ENCODE data around the gene ANO1. TPM values are rescaled to one million over a fixed set of nuclear protein-coding genes. Genes with fewer than 3 reads are reported as not detected.

The ANO1 gene
- total RNA-seq, 1 donor from 2014 or later: 1.2 TPM

DNA sequence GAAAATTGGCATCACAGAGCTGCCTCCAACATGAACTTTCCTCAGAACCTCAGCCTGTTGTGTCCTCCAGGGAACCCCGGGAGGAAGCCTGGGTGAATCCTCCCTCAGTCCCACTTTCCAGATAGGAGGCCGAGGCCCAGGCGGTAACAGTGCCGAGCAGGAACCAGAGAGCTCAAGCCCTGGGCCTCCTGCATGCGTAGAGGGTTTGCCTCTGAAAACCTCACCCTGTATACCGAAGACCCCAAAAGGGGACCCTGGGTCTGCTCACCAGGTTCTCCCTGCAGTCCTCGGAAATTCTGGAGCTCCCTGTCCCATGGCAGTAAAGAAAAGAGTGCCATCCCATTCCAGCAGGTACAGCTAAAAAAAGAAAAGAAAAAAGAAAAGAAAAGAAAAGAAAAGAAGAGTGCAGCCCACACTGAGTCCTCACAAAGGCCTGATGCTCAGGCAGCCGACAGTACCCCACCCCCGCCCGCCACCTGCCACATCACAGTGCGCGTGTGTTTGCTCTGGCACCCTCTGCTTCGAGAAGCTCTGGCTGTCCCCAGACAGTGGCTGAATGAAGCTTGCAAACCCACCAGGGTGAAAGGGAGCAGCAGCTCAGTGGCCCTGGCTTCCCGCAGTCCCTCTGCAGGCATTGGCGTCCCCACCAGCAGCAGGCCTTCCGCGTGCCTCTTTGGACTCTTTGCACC, 96.6 kb downstream of the ANO1 start:
- H3K4me3 ChIP-seq (ENCODE audit: low read depth, low read length): no peak overlapping the region
- no peak for DNase-seq (ENCODE audit: low read depth)
- TF ChIP-seq, protein P1, sequence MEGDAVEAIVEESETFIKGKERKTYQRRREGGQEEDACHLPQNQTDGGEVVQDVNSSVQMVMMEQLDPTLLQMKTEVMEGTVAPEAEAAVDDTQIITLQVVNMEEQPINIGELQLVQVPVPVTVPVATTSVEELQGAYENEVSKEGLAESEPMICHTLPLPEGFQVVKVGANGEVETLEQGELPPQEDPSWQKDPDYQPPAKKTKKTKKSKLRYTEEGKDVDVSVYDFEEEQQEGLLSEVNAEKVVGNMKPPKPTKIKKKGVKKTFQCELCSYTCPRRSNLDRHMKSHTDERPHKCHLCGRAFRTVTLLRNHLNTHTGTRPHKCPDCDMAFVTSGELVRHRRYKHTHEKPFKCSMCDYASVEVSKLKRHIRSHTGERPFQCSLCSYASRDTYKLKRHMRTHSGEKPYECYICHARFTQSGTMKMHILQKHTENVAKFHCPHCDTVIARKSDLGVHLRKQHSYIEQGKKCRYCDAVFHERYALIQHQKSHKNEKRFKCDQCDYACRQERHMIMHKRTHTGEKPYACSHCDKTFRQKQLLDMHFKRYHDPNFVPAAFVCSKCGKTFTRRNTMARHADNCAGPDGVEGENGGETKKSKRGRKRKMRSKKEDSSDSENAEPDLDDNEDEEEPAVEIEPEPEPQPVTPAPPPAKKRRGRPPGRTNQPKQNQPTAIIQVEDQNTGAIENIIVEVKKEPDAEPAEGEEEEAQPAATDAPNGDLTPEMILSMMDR (conservative IDR thresholded peaks at IDR 0.05; ENCODE audit: low read depth, low read length): no peak

DNA sequence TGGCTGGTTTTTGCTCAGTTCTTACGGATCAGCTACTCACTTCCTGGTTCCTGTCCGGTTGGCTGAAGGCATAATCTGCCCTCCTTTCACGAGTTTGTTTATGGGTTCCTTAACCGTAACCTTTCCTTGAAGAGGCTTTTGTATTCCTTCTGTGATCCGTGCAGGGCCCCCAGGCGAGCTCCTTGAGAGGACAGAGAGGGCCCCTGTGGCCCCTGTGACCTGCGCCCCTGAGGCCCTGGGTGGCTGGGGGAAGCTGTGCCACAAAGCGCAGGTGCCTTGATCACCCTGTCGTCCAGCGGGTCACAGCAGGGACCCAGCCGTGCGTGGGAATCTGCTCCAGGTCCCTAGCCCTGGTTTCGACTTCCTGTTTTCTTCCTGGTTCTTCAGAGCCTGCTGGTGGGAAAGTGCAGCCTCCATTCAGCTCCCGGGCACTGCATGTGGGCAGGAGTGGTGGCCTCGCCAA, 97.2 kb downstream of the ANO1 start:
- no peak for DNase-seq (ENCODE audit: low read depth)
- TF ChIP-seq, protein P1 (conservative IDR thresholded peaks at IDR 0.05; ENCODE audit: low read depth, low read length): no peak
- H3K4me3 ChIP-seq (ENCODE audit: low read depth, low read length): no peak overlapping the region

DNA sequence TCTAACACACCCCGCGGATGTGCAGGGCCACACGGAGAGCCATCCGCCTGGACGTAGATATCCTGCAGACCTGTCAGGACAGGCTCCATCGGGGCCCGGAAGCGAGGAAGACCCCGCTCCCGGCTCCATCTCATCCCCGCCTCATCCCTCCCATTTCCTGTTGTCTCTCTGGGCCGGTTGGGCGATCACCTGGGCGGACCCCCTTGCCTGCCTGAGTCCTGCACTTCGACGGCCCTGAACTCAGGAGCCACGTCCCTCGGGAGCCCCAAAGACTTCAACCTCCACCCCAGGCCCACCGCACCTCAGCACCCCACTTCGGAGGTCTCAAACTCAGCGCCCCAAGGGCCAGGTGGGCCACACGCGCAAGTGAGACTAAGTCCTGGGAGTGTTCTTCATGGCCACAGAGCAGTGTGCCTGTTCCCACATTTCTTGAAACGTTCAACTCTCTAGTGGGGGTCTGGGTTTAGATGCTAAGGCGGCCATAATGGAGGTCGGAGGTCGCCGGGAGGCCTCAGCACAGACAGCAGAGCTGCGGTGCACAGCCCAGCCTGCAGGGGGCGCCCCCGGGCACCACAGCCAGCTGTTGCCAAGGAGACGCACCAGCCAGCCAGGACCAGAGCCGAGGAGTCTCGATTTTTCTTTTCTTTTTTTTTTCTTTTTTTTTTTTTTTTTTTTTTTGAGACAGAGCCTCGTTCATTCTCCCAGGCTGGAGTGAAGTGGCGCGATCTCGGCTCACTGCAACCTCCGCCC, 99.0 kb downstream of the ANO1 start:
- TF ChIP-seq, protein P1 (conservative IDR thresholded peaks at IDR 0.05; ENCODE audit: low read depth, low read length): peak; percentile 51
- no peak overlapping the region for H3K4me3 ChIP-seq (ENCODE audit: low read depth, low read length)
- no peak for DNase-seq (ENCODE audit: low read depth)

DNA sequence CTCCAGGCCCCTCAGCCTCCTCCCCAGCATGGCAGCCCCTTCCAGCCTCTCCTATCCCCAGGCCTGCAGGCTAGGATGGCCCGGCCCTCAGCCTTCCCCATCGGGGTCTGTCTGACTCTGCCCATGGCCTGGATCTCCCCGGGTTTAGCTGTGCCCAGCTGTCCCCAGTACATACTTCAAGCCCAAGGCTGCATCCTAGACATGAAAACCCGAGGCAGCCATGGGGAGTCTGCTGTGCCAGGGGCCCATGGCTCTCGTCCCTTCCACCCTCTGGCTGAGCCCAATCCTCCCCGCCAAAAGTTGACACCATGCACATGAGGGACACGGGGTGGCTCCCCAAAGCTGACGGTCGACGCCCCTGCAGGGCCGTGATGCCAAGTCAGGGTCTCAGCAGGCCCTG, 102.8 kb downstream of the ANO1 start:
- DNase-seq (ENCODE audit: low read depth): no peak
- H3K4me3 ChIP-seq (ENCODE audit: low read depth, low read length): no peak overlapping the region
- TF ChIP-seq, protein P1 (conservative IDR thresholded peaks at IDR 0.05; ENCODE audit: low read depth, low read length): no peak

DNA sequence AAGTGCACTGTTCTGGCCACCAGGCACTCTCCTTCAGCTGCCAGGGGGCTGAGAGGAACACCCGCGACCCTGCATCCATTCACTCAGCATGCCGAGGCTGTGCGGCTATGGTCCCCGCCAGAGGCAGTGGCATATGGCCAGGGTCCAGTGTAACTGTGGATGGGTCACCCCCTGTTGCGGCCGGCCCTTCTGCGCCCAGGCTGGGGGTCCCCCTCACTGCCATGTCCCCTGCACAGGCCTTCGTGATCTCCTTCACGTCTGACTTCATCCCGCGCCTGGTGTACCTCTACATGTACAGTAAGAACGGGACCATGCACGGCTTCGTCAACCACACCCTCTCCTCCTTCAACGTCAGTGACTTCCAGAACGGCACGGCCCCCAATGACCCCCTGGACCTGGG, 104.1 kb downstream of the ANO1 start:
- DNase-seq (ENCODE audit: low read depth): no peak
- TF ChIP-seq, protein P1 (conservative IDR thresholded peaks at IDR 0.05; ENCODE audit: low read depth, low read length): no peak
- H3K4me3 ChIP-seq (ENCODE audit: low read depth, low read length): no peak overlapping the region

DNA sequence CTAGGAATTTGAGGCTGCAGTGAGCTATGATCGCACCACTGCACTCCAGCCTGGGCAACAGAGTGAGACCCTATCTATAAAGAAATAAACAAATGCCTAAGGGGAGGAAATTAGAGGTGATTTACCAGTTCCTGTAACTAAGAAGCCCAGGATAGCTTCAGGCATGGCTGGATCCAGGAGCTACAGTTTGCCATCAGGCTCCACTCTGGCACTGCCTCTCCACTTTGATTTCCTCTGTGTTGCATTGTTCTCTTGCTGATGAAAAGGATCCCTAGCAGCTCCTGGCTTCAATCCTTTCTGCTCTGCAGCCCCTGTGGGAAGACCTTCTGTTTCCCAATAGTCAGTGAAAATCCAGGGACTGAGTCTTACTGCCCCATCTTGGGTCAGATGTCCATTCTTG, 104.9 kb downstream of the ANO1 start:
- no peak for DNase-seq (ENCODE audit: low read depth)
- no peak overlapping the region for H3K4me3 ChIP-seq (ENCODE audit: low read depth, low read length)
- TF ChIP-seq, protein P1 (conservative IDR thresholded peaks at IDR 0.05; ENCODE audit: low read depth, low read length): no peak

All from epithelial cell of proximal tubule (primary cell).